ENCODE data around the gene PRRX2.

The PRRX2 gene

DNA sequence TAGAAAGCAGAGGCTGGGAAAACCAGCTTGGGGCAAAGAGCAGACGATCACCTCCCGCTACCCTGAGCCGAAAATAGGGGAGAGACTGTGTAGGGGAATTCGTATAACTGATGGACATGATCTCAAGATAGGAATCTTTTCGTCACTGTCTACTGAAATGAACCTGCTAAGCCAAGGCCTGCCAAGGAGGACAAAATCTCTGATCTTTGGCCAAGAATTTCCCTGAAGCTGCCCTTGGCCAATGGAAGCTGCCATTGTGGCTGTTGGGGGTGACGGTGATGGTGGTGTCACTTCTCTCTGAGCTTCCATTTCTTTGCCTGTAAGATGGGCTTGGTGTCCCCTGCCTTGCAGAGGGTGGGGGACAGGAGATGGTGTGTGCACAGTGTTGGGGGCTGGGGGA lies 90.7 kb downstream of the PRRX2 start:
- no peak overlapping the region for H3K27ac ChIP-seq (ENCODE audit: extremely low read depth, low read depth, low read length)
- CTCF ChIA-PET: interaction anchor here (0.5 to 4.2 kb wide), 10 partner anchors 10 to 89 kb away, joined by 3 to 26 read pairs (median 4); no protein-coding TSS in a partner anchor
- TF ChIP-seq ZBTB17 (tag by site-specific recombination; IDR thresholded peaks at IDR 0.05) (no peak), ZSCAN16 (tag by site-specific recombination; IDR thresholded peaks at IDR 0.05) (no peak), SETDB1 (IDR thresholded peaks at IDR 0.05; ENCODE audit: insufficient read length, low read length) (no peak), ZNF140 (tag by site-specific recombination; IDR thresholded peaks at IDR 0.05) (no peak), ZFP69B (tag by site-specific recombination; IDR thresholded peaks at IDR 0.05) (no peak), OSR2 (tag by site-specific recombination; IDR thresholded peaks at IDR 0.05) (no peak), ZBTB1 (tag by site-specific recombination; IDR thresholded peaks at IDR 0.05) (no peak)
- TF ChIP-seq, protein P1, sequence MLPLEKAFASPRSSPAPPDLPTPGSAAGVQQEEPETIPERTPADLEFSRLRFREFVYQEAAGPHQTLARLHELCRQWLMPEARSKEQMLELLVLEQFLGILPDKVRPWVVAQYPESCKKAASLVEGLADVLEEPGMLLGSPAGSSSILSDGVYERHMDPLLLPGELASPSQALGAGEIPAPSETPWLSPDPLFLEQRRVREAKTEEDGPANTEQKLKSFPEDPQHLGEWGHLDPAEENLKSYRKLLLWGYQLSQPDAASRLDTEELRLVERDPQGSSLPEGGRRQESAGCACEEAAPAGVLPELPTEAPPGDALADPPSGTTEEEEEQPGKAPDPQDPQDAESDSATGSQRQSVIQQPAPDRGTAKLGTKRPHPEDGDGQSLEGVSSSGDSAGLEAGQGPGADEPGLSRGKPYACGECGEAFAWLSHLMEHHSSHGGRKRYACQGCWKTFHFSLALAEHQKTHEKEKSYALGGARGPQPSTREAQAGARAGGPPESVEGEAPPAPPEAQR (tag by site-specific recombination; IDR thresholded peaks at IDR 0.05): no peak
- no peaks in the 10 kb centered on the region for H3K9me3 ChIP-seq (ENCODE audit: control insufficient read depth, insufficient read depth, low read depth, low read length)
- no peaks in the 10 kb centered on the region for H3K36me3 ChIP-seq (ENCODE audit: control insufficient read depth in 2 of 2, insufficient read depth in 1 of 2, low read length in 2 of 2)
- no peaks in the 10 kb centered on the region for H3K4me1 ChIP-seq (ENCODE audit: control insufficient read depth, insufficient read depth, low read length)
- H3K4me3 ChIP-seq (ENCODE audit: low read depth, low read length): no peak overlapping the region
- POLR2A ChIA-PET: no interaction called here

DNA sequence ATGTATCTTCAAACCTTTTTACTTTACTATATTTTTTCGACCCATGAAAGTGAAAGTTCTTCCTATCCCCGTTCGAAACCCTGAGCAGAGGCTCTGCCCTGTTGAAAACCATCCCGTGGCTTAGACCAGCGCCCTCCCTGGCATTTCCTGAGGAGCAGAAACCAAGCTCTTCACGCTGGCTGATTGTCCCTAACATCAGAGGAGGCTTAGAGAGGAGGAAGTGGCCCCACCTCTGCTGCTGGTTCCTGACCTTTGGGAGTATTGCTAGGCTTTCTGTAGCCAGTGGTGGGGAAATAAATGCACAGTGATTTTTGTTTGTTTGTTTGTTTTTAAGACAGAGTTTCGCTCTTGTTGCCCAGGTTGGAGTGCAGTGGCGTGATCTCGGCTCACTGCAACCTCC lies 91.6 kb downstream of the PRRX2 start:
- ChIA-PET POLR2A (no interaction called here), CTCF (interaction anchor here (0.6 to 4.2 kb wide), 5 partner anchors 19 to 939 kb away, joined by 3 to 26 read pairs (median 5); partner anchors contain the start of gene ENDOG)

DNA sequence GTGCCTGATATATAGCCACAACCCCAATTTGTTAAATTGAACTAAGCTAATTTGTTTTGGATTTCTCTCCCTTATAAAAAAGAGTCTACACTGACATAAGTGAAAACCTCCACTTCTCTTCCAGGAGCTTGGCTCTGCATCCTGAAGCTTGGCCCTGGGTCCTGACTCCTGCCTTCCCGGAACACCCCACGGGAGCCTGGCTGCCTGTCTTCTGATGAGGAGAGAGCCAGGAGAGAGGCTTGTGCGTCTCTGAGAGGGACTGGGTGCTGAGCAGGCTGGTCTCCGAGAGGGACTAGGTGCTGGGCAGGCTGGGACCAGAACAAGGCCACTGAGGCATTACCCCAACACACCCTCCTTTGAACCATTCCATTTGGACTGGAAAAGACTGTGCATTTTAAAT lies 93.9 kb downstream of the PRRX2 start:
- no peaks in the 10 kb centered on the region for H3K4me1 ChIP-seq (ENCODE audit: control insufficient read depth, insufficient read depth, low read length)
- H3K9me3 ChIP-seq (ENCODE audit: control insufficient read depth, insufficient read depth, low read depth, low read length): no peaks in the 10 kb centered on the region
- POLR2A ChIA-PET: interaction anchor here (0.7 to 1.3 kb wide), 3 partner anchors 22 to 1089 kb away, joined by 3 read pairs; no protein-coding TSS in a partner anchor
- no peak overlapping the region for H3K27ac ChIP-seq (ENCODE audit: extremely low read depth, low read depth, low read length)
- TF ChIP-seq ZNF121 (tag by site-specific recombination; IDR thresholded peaks at IDR 0.05): no peak
- no peak for TF ChIP-seq ZNF660 (tag by site-specific recombination; IDR thresholded peaks at IDR 0.05)
- TF ChIP-seq FEZF1 (tag by site-specific recombination; IDR thresholded peaks at IDR 0.05): no peak
- no peak for TF ChIP-seq ZBTB7A (tag by site-specific recombination; IDR thresholded peaks at IDR 0.05; ENCODE audit: low read depth)
- TF ChIP-seq ZNF514 (tag by site-specific recombination; IDR thresholded peaks at IDR 0.05): no peak
- TF ChIP-seq, protein P2, sequence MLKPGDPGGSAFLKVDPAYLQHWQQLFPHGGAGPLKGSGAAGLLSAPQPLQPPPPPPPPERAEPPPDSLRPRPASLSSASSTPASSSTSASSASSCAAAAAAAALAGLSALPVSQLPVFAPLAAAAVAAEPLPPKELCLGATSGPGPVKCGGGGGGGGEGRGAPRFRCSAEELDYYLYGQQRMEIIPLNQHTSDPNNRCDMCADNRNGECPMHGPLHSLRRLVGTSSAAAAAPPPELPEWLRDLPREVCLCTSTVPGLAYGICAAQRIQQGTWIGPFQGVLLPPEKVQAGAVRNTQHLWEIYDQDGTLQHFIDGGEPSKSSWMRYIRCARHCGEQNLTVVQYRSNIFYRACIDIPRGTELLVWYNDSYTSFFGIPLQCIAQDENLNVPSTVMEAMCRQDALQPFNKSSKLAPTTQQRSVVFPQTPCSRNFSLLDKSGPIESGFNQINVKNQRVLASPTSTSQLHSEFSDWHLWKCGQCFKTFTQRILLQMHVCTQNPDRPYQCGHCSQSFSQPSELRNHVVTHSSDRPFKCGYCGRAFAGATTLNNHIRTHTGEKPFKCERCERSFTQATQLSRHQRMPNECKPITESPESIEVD (tag by site-specific recombination; IDR thresholded peaks at IDR 0.05): no peak
- no peak for TF ChIP-seq ZNF654 (tag by site-specific recombination; IDR thresholded peaks at IDR 0.05; ENCODE audit: low read depth)
- TF ChIP-seq, protein P3, sequence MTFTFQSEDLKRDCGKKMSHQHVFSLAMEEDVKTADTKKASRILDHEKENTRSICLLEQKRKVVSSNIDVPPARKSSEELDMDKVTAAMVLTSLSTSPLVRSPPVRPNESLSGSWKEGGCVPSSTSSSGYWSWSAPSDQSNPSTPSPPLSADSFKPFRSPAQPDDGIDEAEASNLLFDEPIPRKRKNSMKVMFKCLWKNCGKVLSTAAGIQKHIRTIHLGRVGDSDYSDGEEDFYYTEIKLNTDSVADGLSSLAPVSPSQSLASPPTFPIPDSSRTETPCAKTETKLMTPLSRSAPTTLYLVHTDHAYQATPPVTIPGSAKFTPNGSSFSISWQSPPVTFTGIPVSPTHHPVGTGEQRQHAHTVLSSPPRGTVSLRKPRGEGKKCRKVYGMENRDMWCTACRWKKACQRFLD (tag by site-specific recombination; IDR thresholded peaks at IDR 0.05): no peak
- no peak for TF ChIP-seq ZNF366 (tag by site-specific recombination; conservative IDR thresholded peaks at IDR 0.05)
- no peak for TF ChIP-seq ZBTB17 (tag by site-specific recombination; IDR thresholded peaks at IDR 0.05)
- no peak for TF ChIP-seq HOXA7 (CRISPR knock-in tag; IDR thresholded peaks at IDR 0.05; ENCODE audit: borderline replicate concordance)
- TF ChIP-seq ZSCAN16 (tag by site-specific recombination; IDR thresholded peaks at IDR 0.05): no peak
- no peak for TF ChIP-seq KLF7 (tag by site-specific recombination; IDR thresholded peaks at IDR 0.05; ENCODE audit: borderline replicate concordance)
- no peak for TF ChIP-seq ZNF558 (tag by site-specific recombination; IDR thresholded peaks at IDR 0.05)
- no peak for TF ChIP-seq ZSCAN30 (tag by site-specific recombination; IDR thresholded peaks at IDR 0.05)
- TF ChIP-seq, protein P4, sequence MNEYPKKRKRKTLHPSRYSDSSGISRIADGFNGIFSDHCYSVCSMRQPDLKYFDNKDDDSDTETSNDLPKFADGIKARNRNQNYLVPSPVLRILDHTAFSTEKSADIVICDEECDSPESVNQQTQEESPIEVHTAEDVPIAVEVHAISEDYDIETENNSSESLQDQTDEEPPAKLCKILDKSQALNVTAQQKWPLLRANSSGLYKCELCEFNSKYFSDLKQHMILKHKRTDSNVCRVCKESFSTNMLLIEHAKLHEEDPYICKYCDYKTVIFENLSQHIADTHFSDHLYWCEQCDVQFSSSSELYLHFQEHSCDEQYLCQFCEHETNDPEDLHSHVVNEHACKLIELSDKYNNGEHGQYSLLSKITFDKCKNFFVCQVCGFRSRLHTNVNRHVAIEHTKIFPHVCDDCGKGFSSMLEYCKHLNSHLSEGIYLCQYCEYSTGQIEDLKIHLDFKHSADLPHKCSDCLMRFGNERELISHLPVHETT (tag by site-specific recombination; IDR thresholded peaks at IDR 0.05): no peak
- TF ChIP-seq WT1 (tag by site-specific recombination; IDR thresholded peaks at IDR 0.05): no peak
- TF ChIP-seq ZNF133 (tag by site-specific recombination; IDR thresholded peaks at IDR 0.05): no peak
- H3K4me3 ChIP-seq (ENCODE audit: low read depth, low read length): no peak overlapping the region
- CTCF ChIA-PET: interaction anchor here (1.0 to 2.2 kb wide), 4 partner anchors 10 to 117 kb away, joined by 5 to 18 read pairs (median 8); no protein-coding TSS in a partner anchor
- no peaks in the 10 kb centered on the region for H3K36me3 ChIP-seq (ENCODE audit: control insufficient read depth in 2 of 2, insufficient read depth in 1 of 2, low read length in 2 of 2)

More for the DNA sequence above, 91.6 kb downstream of the PRRX2 start:
- H3K9me3 ChIP-seq (ENCODE audit: control insufficient read depth, insufficient read depth, low read depth, low read length): no peaks in the 10 kb centered on the region
- no peaks in the 10 kb centered on the region for H3K36me3 ChIP-seq (ENCODE audit: control insufficient read depth in 2 of 2, insufficient read depth in 1 of 2, low read length in 2 of 2)
- H3K27ac ChIP-seq (ENCODE audit: extremely low read depth, low read depth, low read length): no peak overlapping the region
- H3K4me3 ChIP-seq (ENCODE audit: low read depth, low read length): no peak overlapping the region
- TF ChIP-seq GFI1B (tag by site-specific recombination; IDR thresholded peaks at IDR 0.05) (no peak), ZNF394 (tag by site-specific recombination; IDR thresholded peaks at IDR 0.05; ENCODE audit: borderline replicate concordance) (no peak)
- H3K4me1 ChIP-seq (ENCODE audit: control insufficient read depth, insufficient read depth, low read length): no peaks in the 10 kb centered on the region

All from HEK293 (cell line).